Esophagus squamous epithelium (tissue), 4 donors: Measurements from ENCODE around the gene PAIP2.

ENCODE experiments used
- POLR2A ChIP-seq, 4 donors: fragments of 450-650 bp; IDR thresholded peaks; one replicate each; pipeline ENCODE4 v1.6.1; 2017; ENCODE audit warnings: antibody characterized with exemption in 4 of 4, mild to moderate bottlenecking in 4 of 4, moderate library complexity in 3 of 4
- TF ChIP-seq, protein P1 (sequence below), 6 experiments: fragments of 450-650 bp in 4 of 6; fragments of 200-600 bp in 2 of 6; sonication (generic) in 2 of 6; IDR thresholded peaks; one replicate each; pipeline ENCODE4 v1.5.1; 2016 to 2019; ENCODE audit warnings: antibody characterized with exemption in 6 of 6, mild to moderate bottlenecking in 4 of 6, moderate library complexity in 4 of 6

DNA sequence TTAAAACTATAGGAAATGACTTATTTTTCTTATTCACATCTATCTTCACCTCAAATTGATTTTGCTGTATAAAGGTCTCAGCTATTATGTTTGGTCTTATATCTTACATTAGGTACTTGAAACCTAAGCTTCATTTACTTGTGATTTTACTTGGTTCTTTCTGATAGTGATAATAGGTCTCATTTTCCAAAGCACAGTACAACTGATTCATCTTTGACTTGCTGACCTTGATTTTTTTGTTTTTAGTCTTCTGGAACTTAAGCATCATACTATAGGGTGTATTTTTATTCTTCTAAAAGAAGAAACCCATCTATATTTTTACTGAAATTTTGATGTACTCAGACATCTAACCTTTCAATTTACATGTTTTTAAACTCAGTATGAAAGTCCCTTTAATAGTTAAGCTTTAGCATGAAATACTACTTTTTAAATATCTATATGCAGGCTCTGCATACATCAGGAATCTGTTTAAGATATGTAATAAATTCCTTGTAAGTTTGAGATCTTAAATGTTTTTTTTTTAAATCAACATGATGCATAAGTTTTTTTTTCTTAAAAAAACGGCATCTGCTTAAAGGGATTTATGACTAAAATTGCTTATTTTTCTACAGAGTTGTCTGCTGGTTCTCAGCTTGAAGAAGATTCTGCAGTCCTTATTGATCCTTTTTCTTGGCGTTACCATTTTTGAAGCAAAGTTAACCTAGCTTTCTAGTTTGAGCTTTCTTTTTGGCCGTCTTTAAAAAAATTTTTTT is 34.9 kb upstream of the PAIP2 start:
- TF ChIP-seq, protein P1, sequence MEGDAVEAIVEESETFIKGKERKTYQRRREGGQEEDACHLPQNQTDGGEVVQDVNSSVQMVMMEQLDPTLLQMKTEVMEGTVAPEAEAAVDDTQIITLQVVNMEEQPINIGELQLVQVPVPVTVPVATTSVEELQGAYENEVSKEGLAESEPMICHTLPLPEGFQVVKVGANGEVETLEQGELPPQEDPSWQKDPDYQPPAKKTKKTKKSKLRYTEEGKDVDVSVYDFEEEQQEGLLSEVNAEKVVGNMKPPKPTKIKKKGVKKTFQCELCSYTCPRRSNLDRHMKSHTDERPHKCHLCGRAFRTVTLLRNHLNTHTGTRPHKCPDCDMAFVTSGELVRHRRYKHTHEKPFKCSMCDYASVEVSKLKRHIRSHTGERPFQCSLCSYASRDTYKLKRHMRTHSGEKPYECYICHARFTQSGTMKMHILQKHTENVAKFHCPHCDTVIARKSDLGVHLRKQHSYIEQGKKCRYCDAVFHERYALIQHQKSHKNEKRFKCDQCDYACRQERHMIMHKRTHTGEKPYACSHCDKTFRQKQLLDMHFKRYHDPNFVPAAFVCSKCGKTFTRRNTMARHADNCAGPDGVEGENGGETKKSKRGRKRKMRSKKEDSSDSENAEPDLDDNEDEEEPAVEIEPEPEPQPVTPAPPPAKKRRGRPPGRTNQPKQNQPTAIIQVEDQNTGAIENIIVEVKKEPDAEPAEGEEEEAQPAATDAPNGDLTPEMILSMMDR (IDR thresholded peaks at IDR 0.05): no peak
- TF ChIP-seq POLR2A (IDR thresholded peaks at IDR 0.05): no peak
